MM.1S (cell line): Measurements from ENCODE around the gene EPG5.

Source experiments
- DNase-seq: peaks from one replicate; pipeline ENCODE4 v3.0.0-alpha.2; 2015
- H2AFZ ChIP-seq: fragments of 300-600 bp; sonication (generic); 2 replicates; pipeline ENCODE4 v1.6.0; 2016; ENCODE audit warnings: antibody characterized with exemption, low read length
- H3F3A ChIP-seq: fragments of 300-600 bp; sonication (generic); 2 replicates; pipeline ENCODE4 v1.6.1; 2016; ENCODE audit warnings: mild to moderate bottlenecking, antibody characterized with exemption, low read length, moderate library complexity, mixed read lengths; ENCODE audit not compliant: insufficient read depth
- H3K27ac ChIP-seq: fragments of 300-600 bp; sonication (generic); 2 replicates; pipeline ENCODE4 v1.5.1; 2016; ENCODE audit warnings: mild to moderate bottlenecking, low read length
- H3K27me3 ChIP-seq: fragments of 300-600 bp; sonication (generic); replicated peaks from 2 replicates; pipeline ENCODE4 v1.6.0; 2016; ENCODE audit warnings: low read length; ENCODE audit not compliant: insufficient read depth
- H3K36me3 ChIP-seq: fragments of 300-600 bp; sonication (generic); replicated peaks from 2 replicates; pipeline ENCODE4 v1.6.1; 2016; ENCODE audit warnings: mild to moderate bottlenecking, low read length, mixed read lengths; ENCODE audit not compliant: insufficient read depth
- H3K4me1 ChIP-seq: fragments of 300-600 bp; sonication (generic); 2 replicates; pipeline ENCODE4 v1.6.1; 2016; ENCODE audit warnings: low read length, mixed read lengths
- H3K4me2 ChIP-seq: fragments of 300-600 bp; sonication (generic); 2 replicates; pipeline ENCODE4 v1.6.0; 2016; ENCODE audit warnings: low read depth, low read length
- H3K4me3 ChIP-seq: fragments of 300-600 bp; sonication (generic); 2 replicates; pipeline ENCODE4 v1.5.1; 2016; ENCODE audit warnings: low read length, mixed read lengths
- H3K79me2 ChIP-seq: fragments of 300-600 bp; sonication (generic); 2 replicates; pipeline ENCODE4 v1.6.1; 2016; ENCODE audit warnings: mixed run types, low read length, mixed read lengths
- H3K9ac ChIP-seq: fragments of 300-600 bp; sonication (generic); 2 replicates; pipeline ENCODE4 v1.6.1; 2016; ENCODE audit warnings: low read length, mixed read lengths
- H3K9me2 ChIP-seq: fragments of 300-600 bp; sonication (generic); replicated peaks from 2 replicates; pipeline ENCODE4 v1.6.1; 2016; ENCODE audit warnings: mild to moderate bottlenecking, low read length, mixed read lengths; ENCODE audit not compliant: insufficient read depth
- H3K9me3 ChIP-seq: fragments of 300-600 bp; sonication (generic); replicated peaks from 2 replicates; pipeline ENCODE4 v1.6.1; 2016; ENCODE audit warnings: mild to moderate bottlenecking, low read length, mixed read lengths; ENCODE audit not compliant: insufficient read depth
- H4K20me1 ChIP-seq: fragments of 300-600 bp; sonication (generic); 2 replicates; pipeline ENCODE4 v1.6.1; 2016; ENCODE audit warnings: mild to moderate bottlenecking, low read length, moderate library complexity, mixed read lengths; ENCODE audit not compliant: insufficient read depth
- CTCF ChIP-seq: fragments of 300-600 bp; sonication (generic); IDR thresholded peaks from 2 replicates; pipeline ENCODE4 v1.5.1; 2016; ENCODE audit warnings: antibody characterized with exemption, low read length, mixed read lengths
- EZH2 ChIP-seq: fragments of 300-600 bp; sonication (generic); optimal IDR thresholded peaks from 2 replicates; pipeline ENCODE3; 2017; ENCODE audit warnings: low read depth, mild to moderate bottlenecking, antibody characterized with exemption, low read length, mixed read lengths
- EZH2phosphoT487 ChIP-seq: fragments of 300-600 bp; sonication (generic); IDR thresholded peaks from 2 replicates; pipeline ENCODE4 v1.6.1; 2018; ENCODE audit warnings: antibody characterized with exemption, low read length

Gene EPG5

DNA sequence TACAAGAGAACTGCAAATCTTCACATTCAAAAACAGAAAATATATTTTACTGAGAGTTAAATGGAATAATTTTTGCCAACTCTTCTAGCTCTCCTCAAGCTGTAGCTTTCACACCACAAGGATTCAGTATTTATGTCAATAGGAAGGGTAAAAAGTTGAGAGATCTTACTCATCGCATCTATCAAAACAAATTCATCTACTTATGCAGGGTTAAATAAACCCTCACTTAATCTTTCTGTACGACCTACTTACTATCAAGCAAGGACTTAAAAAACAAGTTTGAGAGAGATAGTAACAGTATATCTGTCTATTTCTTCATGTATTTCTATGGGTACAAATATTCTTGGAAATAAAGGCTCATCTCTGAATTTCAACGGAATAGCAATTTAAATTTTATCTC lies 106.2 kb downstream of the EPG5 start:
- no peak for TF ChIP-seq EZH2phosphoT487
- no peak for TF ChIP-seq CTCF
- TF ChIP-seq EZH2: no peak
- H3K36me3 ChIP-seq: 0 out of 2 replicates have a peak, but pooled peaks cover 3% of the 10 kb centered on the region

GRCh38 chr18:45860492-45860891 lies 106.6 kb downstream of the EPG5 start:
- Histone ChIP-seq H3K4me2 (no peak overlapping the region), H3K9me3 (no peaks in the 10 kb centered on the region), H3K27ac (no peak overlapping the region), H3K9ac (no peak overlapping the region), H3F3A (no peaks in the 10 kb centered on the region), H4K20me1 (no peaks in the 10 kb centered on the region), H3K9me2 (no peaks in the 10 kb centered on the region), H3K27me3 (no peaks in the 10 kb centered on the region), H3K79me2 (no peaks in the 10 kb centered on the region), H3K36me3 (0 out of 2 replicates have a peak, but pooled peaks cover 3% of the 10 kb centered on the region), H3K4me1 (no peaks in the 10 kb centered on the region), H3K4me3 (no peak overlapping the region), H2AFZ (no peak overlapping the region)
- TF ChIP-seq EZH2phosphoT487: no peak
- no peak for TF ChIP-seq EZH2
- TF ChIP-seq CTCF: no peak
- DNase-seq: no peak

More for the DNA sequence above, 106.2 kb downstream of the EPG5 start:
- Histone ChIP-seq H3K9ac (no peak overlapping the region), H3K4me1 (no peaks in the 10 kb centered on the region), H3K4me2 (no peak overlapping the region), H3F3A (no peaks in the 10 kb centered on the region), H4K20me1 (no peaks in the 10 kb centered on the region), H3K79me2 (no peaks in the 10 kb centered on the region), H3K4me3 (no peak overlapping the region), H3K9me3 (no peaks in the 10 kb centered on the region), H3K27ac (no peak overlapping the region), H2AFZ (no peak overlapping the region), H3K27me3 (no peaks in the 10 kb centered on the region), H3K9me2 (no peaks in the 10 kb centered on the region)
- DNase-seq: no peak

GRCh38 chr18:45859334-45859733 lies 107.8 kb downstream of the EPG5 start:
- no peak overlapping the region for H3K9ac ChIP-seq
- H3F3A ChIP-seq: no peaks in the 10 kb centered on the region
- no peaks in the 10 kb centered on the region for H3K27me3 ChIP-seq
- no peak overlapping the region for H2AFZ ChIP-seq
- H4K20me1 ChIP-seq: no peaks in the 10 kb centered on the region
- H3K36me3 ChIP-seq: no peaks in the 10 kb centered on the region
- DNase-seq: no peak
- H3K9me3 ChIP-seq: no peaks in the 10 kb centered on the region
- H3K27ac ChIP-seq: no peak overlapping the region
- H3K4me3 ChIP-seq: no peak overlapping the region
- H3K4me1 ChIP-seq: no peaks in the 10 kb centered on the region
- no peaks in the 10 kb centered on the region for H3K79me2 ChIP-seq
- H3K4me2 ChIP-seq: no peak overlapping the region
- no peaks in the 10 kb centered on the region for H3K9me2 ChIP-seq
- TF ChIP-seq CTCF (no peak), EZH2phosphoT487 (no peak), EZH2 (no peak)
